Measurements from ENCODE around the gene MRGPRF. TPM values are rescaled to one million over a fixed set of nuclear protein-coding genes. Genes with fewer than 3 reads are reported as not detected.

MRGPRF gene
- total RNA-seq, 3 donors from 2014 or later (not counting 1 experiment from before 2014, with no cell fraction given): not detected

- peaks cover 13 to 20% of the 10 kb centered on the region in 2 donors for H3K4me1 Mint-ChIP-seq
- Histone ChIP-seq H3K4me1 (ENCODE audit: control insufficient read depth, insufficient read depth, low read length) (peaks cover 53% of the 10 kb centered on the region), H3K4me3 (ENCODE audit: low read length) (peak within 1 kb of the TSS; percentile 58), H3K27ac (ENCODE audit: low read length) (peak within 1 kb of the TSS; percentile 59), H3K36me3 (ENCODE audit: control insufficient read depth, insufficient read depth, low read length) (no peaks in the 10 kb centered on the region), H3K27me3 (ENCODE audit: control insufficient read depth, insufficient read depth, low read length) (no peaks in the 10 kb centered on the region), H3K9me3 (ENCODE audit: control insufficient read depth, insufficient read depth, low read length) (no peaks in the 10 kb centered on the region)
- peak within 1 kb of the TSS; percentile 77 to 83 for H3K27ac Mint-ChIP-seq
- TF ChIP-seq, protein P1, sequence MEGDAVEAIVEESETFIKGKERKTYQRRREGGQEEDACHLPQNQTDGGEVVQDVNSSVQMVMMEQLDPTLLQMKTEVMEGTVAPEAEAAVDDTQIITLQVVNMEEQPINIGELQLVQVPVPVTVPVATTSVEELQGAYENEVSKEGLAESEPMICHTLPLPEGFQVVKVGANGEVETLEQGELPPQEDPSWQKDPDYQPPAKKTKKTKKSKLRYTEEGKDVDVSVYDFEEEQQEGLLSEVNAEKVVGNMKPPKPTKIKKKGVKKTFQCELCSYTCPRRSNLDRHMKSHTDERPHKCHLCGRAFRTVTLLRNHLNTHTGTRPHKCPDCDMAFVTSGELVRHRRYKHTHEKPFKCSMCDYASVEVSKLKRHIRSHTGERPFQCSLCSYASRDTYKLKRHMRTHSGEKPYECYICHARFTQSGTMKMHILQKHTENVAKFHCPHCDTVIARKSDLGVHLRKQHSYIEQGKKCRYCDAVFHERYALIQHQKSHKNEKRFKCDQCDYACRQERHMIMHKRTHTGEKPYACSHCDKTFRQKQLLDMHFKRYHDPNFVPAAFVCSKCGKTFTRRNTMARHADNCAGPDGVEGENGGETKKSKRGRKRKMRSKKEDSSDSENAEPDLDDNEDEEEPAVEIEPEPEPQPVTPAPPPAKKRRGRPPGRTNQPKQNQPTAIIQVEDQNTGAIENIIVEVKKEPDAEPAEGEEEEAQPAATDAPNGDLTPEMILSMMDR (IDR thresholded peaks at IDR 0.05): no peak
- peak; percentile 96 to 98 (median 98) for ATAC-seq
- WGBS (ENCODE audit: insufficient coverage): under 1% methylated on average over 76 of the region's 76 CpGs
- intact Hi-C loops (cut with micrococcal nuclease): loop anchor here (2.0 kb wide), 1 partner anchor 50 kb away; no protein-coding TSS in a partner anchor
- no peaks in the 10 kb centered on the region for H3K9me3 Mint-ChIP-seq
- peak; percentile 82 to 98 for DNase-seq
- peak within 1 kb of the TSS; percentile 81 for H3K4me3 Mint-ChIP-seq
- peaks cover 2 to 29% of the 10 kb centered on the region in 2 donors for H3K27me3 Mint-ChIP-seq (ENCODE audit: low read depth in 2 of 2)
- no peaks in the 10 kb centered on the region for H3K36me3 Mint-ChIP-seq
These were observed 35.8 kb upstream of the MRGPRF start, which contains the start of gene TPCN2 for GRCh38 chr11:69048694-69049489. TPCN2 (plus strand) TSS chr11:69048932; CDS start chr11:69048998, 66 bp downstream.

DNA sequence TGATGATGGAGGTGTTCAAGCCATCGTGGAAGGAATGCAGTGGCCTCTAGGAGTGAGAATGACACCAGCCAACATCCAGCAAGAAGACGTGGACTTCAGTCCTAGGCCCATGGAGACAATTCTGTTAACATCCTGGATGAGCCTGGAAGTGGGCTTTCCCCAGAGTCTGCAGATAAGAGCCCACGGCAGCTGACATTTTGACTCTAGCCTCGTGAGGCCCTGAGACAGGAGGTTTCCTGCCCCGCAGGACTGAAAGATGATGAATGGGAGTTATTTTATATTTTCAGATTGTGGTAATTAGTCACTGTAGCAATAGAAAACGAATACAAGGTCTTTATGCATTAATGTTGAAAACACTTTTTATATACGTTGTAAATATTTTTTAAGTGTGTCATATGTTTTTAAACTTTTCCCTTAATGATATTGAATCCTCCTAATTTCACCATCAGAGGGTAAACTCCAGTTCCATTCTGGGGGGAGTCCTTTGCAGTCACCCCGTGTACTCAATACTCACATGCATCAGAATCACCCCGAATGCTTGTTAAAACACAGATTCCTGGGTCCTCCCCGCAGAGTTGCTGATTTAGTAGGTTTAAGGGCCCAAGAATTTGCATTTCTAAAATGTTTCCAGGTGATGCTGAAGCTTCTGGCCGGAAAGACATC lies 35.1 kb upstream of the MRGPRF start:
- peak overlapping the region; percentile 24 for H3K27ac ChIP-seq (ENCODE audit: low read length)
- H3K4me1 ChIP-seq (ENCODE audit: control insufficient read depth, insufficient read depth, low read length): peaks cover 46% of the 10 kb centered on the region
- DNase-seq (no peak), ATAC-seq (no peak)
- no peaks in the 10 kb centered on the region for H3K27me3 ChIP-seq (ENCODE audit: control insufficient read depth, insufficient read depth, low read length)
- TF ChIP-seq, protein P1 (IDR thresholded peaks at IDR 0.05): no peak
- Mint-ChIP-seq H3K27ac (peak overlapping the region; percentile 48 to 83), H3K36me3 (no peaks in the 10 kb centered on the region), H3K4me1 (peaks cover 13 to 20% of the 10 kb centered on the region in 2 donors), H3K9me3 (no peaks in the 10 kb centered on the region), H3K27me3 (ENCODE audit: low read depth in 2 of 2) (peaks cover 2 to 29% of the 10 kb centered on the region in 2 donors), H3K4me3 (peak overlapping the region; percentile 70)
- no peaks in the 10 kb centered on the region for H3K9me3 ChIP-seq (ENCODE audit: control insufficient read depth, insufficient read depth, low read length)
- H3K36me3 ChIP-seq (ENCODE audit: control insufficient read depth, insufficient read depth, low read length): no peaks in the 10 kb centered on the region
- H3K4me3 ChIP-seq (ENCODE audit: low read length): peak overlapping the region; percentile 58
- WGBS (ENCODE audit: insufficient coverage): 32% methylated on average over 9 of the region's 11 CpGs
- intact Hi-C loops (cut with micrococcal nuclease): loop anchor here (2.0 kb wide), 1 partner anchor 49 kb away; no protein-coding TSS in a partner anchor

DNA sequence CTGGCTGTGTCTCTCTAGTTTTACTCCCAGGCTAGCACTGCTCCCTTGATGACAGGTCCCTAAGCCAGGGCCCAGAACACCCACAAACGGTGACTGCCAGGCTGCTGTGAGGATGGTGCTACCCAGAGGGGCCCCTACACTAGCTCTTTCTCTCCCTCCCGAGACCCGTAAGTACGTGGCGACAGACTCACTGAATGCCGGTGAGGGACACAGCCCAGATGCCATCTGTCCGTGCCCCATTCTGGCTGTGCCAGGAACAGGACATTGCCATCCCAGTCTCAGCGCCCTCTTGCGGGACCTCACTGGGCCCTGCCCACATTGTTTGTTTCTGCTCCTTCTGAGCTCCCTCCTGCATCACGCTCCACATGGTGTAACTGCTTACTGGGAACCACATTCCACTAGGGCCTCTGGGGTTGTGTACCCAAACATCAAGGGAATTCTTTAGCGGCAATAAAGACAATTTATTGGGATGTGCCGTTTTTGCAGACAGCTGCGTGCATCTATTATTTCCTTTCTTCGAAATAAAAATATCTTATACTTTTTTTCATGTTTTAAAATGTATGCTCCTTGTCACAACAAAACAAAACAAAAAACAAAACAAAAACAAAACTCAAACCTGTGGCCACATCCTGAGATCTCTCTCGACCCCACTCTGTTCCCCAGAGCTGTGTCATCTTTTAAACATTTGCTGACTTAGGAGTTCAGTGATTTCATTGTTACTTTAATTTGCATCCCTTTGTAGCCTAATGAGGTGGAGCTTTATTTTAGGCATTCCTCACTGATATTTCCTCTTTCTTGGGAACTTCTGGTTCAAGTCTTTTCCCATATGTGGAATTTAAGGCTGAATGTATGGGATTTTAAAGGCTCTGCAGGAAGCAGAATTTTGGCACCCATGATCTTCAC lies 31.3 kb upstream of the MRGPRF start:
- no peak for ATAC-seq
- no peaks in the 10 kb centered on the region for H3K9me3 Mint-ChIP-seq

More for the DNA sequence above, 31.3 kb upstream of the MRGPRF start:
- no peaks in the 10 kb centered on the region for H3K36me3 Mint-ChIP-seq
- TF ChIP-seq, protein P1 (IDR thresholded peaks at IDR 0.05): no peak
- Histone ChIP-seq H3K4me1 (ENCODE audit: control insufficient read depth, insufficient read depth, low read length) (peaks cover 10% of the 10 kb centered on the region), H3K27ac (ENCODE audit: low read length) (no peak overlapping the region), H3K4me3 (ENCODE audit: low read length) (no peak overlapping the region), H3K27me3 (ENCODE audit: control insufficient read depth, insufficient read depth, low read length) (no peaks in the 10 kb centered on the region), H3K36me3 (ENCODE audit: control insufficient read depth, insufficient read depth, low read length) (no peaks in the 10 kb centered on the region), H3K9me3 (ENCODE audit: control insufficient read depth, insufficient read depth, low read length) (no peaks in the 10 kb centered on the region)
- H3K27me3 Mint-ChIP-seq (ENCODE audit: low read depth in 2 of 2): peaks cover 2 to 29% of the 10 kb centered on the region in 2 donors
- H3K27ac Mint-ChIP-seq: no peak overlapping the region
- peaks cover 4% of the 10 kb centered on the region in 2 donors for H3K4me1 Mint-ChIP-seq
- peak in 1 of 2 donors; percentile 40 for DNase-seq
- 42% methylated on average over 15 of the region's 15 CpGs for WGBS (ENCODE audit: insufficient coverage)
- intact Hi-C loops (cut with micrococcal nuclease): no loop called here
- H3K4me3 Mint-ChIP-seq: no peak overlapping the region
